MM.1S (cell line): ENCODE results near the gene PAMR1.

Experiments
- CTCF ChIP-seq: fragments of 300-600 bp; sonication (generic); IDR thresholded peaks from 2 replicates; pipeline ENCODE4 v1.5.1; 2016; ENCODE audit warnings: antibody characterized with exemption, low read length, mixed read lengths
- EZH2phosphoT487 ChIP-seq: fragments of 300-600 bp; sonication (generic); IDR thresholded peaks from 2 replicates; pipeline ENCODE4 v1.6.1; 2018; ENCODE audit warnings: antibody characterized with exemption, low read length

- no peak for TF ChIP-seq CTCF
- no peak for TF ChIP-seq EZH2phosphoT487
These were observed 62.1 kb downstream of the PAMR1 start for GRCh38 chr11:35463331-35463751.
